ENCODE results near the gene MYOZ3.

The MYOZ3 gene

GRCh38 chr5:150710165-150710564, 49.1 kb downstream of the MYOZ3 start:
- no peak for DNase-seq

GRCh38 chr5:150723845-150724244, 62.8 kb downstream of the MYOZ3 start:
- DNase-seq: no peak
